Measurements from ENCODE around the gene CREB5.

Gene CREB5

GRCh38 chr7:28836716-28837115 is 424.4 kb downstream of the CREB5 start:
- no peak for DNase-seq

GRCh38 chr7:28837216-28837615 is 424.9 kb downstream of the CREB5 start:
- no peak for DNase-seq

- peak; percentile 86 to 91 for DNase-seq
Measured at GRCh38 chr7:28840592-28840995, 428.3 kb downstream of the CREB5 start.

- no peak for DNase-seq
Measured at GRCh38 chr7:28841766-28842165, 429.4 kb downstream of the CREB5 start.

GRCh38 chr7:28842769-28843295 is 430.5 kb downstream of the CREB5 start:
- DNase-seq: no peak

- DNase-seq: no peak
Measured at GRCh38 chr7:28845106-28845505, 432.8 kb downstream of the CREB5 start.

- no peak for DNase-seq
Measured at GRCh38 chr7:28847176-28847575, 434.9 kb downstream of the CREB5 start.

- no peak for DNase-seq
Measured at GRCh38 chr7:28847681-28848080, 435.4 kb downstream of the CREB5 start.

GRCh38 chr7:28848906-28849305 is 436.6 kb downstream of the CREB5 start:
- no peak for DNase-seq

GRCh38 chr7:28850699-28851098 is 438.4 kb downstream of the CREB5 start:
- DNase-seq: no peak

- DNase-seq: no peak
Measured at GRCh38 chr7:28853150-28853549, 440.8 kb downstream of the CREB5 start.

GRCh38 chr7:28853834-28854749 is 441.8 kb downstream of the CREB5 start:
- DNase-seq: peak; percentile 56 to 90

- no peak for DNase-seq
Measured at GRCh38 chr7:28854750-28855074, 442.4 kb downstream of the CREB5 start.

- DNase-seq: no peak
Measured at GRCh38 chr7:28855538-28856217, 443.4 kb downstream of the CREB5 start.

- DNase-seq: no peak
Measured at GRCh38 chr7:28856656-28857055, 444.3 kb downstream of the CREB5 start.

GRCh38 chr7:28858206-28858605 is 445.9 kb downstream of the CREB5 start:
- no peak for DNase-seq

GRCh38 chr7:28858895-28859294 is 446.6 kb downstream of the CREB5 start:
- no peak for DNase-seq

- DNase-seq: no peak
Measured at GRCh38 chr7:28861825-28862224, 449.5 kb downstream of the CREB5 start.

GRCh38 chr7:28862595-28863272 is 450.4 kb downstream of the CREB5 start:
- DNase-seq: no peak

GRCh38 chr7:28865601-28866144 is 453.4 kb downstream of the CREB5 start:
- DNase-seq: no peak

GRCh38 chr7:28868712-28869111 is 456.4 kb downstream of the CREB5 start:
- DNase-seq: no peak

GRCh38 chr7:28871077-28871476 is 458.8 kb downstream of the CREB5 start:
- DNase-seq: no peak

GRCh38 chr7:28871631-28872030 is 459.3 kb downstream of the CREB5 start:
- DNase-seq: no peak
